SK-N-MC (cell line): ENCODE data around the gene LIPC.

ENCODE experiments used
- EZH2 ChIP-seq: fragments of 200-600 bp; sonication (generic); IDR thresholded peaks from one replicate; pipeline ENCODE4 v1.6.1; 2017; ENCODE audit warnings: antibody characterized with exemption
- FOXP2 ChIP-seq: optimal IDR thresholded peaks from 2 replicates; pipeline ENCODE3; 2011; ENCODE audit warnings: mild to moderate bottlenecking, moderate library complexity; ENCODE audit not compliant: insufficient read depth; ENCODE audit errors: extremely low read length, control extremely low read depth
- POLR2AphosphoS5 ChIP-seq: IDR thresholded peaks from 2 replicates; pipeline ENCODE4 v1.6.1; 2012; ENCODE audit warnings: mild to moderate bottlenecking, low read depth, low read length, borderline replicate concordance

DNA sequence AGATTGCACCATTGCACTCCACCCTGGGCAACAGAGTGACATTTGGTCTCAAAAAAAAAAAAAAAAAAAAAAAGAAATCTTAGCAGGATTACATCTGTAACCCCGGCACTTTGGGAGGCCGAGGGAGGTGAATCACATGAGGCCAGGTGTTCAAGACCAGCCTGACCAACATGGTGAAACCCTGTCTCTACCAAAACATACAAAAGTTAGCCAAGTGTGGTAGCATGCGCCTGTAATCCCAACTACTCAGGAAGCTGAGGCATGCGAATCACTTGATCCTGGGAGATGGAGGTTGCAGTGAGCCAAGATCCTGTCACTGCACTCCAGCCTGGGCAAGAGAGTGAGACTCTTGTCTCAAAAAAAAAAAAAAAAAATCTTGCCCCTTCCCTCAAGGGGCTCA is 40.4 kb downstream of the LIPC start:
- TF ChIP-seq POLR2AphosphoS5 = no peak
- no peak for TF ChIP-seq EZH2
- no peak for TF ChIP-seq FOXP2
